GM19372 (cell line): Measurements from ENCODE around the gene CD38.
"Not testable (repeated sequence)": the region's sequence is repeated elsewhere in the genome, so short reads cannot be mapped to it uniquely, and the experiment has no call there.

Experiments used
- ATAC-seq: cut with Tn5 transposase; IDR thresholded peaks from one replicate; pipeline ENCODE4 v1.9.1; 2021; ENCODE audit warnings: mild to moderate bottlenecking, low read depth, moderate library complexity; ENCODE audit not compliant: unreplicated experiment

Gene CD38

DNA sequence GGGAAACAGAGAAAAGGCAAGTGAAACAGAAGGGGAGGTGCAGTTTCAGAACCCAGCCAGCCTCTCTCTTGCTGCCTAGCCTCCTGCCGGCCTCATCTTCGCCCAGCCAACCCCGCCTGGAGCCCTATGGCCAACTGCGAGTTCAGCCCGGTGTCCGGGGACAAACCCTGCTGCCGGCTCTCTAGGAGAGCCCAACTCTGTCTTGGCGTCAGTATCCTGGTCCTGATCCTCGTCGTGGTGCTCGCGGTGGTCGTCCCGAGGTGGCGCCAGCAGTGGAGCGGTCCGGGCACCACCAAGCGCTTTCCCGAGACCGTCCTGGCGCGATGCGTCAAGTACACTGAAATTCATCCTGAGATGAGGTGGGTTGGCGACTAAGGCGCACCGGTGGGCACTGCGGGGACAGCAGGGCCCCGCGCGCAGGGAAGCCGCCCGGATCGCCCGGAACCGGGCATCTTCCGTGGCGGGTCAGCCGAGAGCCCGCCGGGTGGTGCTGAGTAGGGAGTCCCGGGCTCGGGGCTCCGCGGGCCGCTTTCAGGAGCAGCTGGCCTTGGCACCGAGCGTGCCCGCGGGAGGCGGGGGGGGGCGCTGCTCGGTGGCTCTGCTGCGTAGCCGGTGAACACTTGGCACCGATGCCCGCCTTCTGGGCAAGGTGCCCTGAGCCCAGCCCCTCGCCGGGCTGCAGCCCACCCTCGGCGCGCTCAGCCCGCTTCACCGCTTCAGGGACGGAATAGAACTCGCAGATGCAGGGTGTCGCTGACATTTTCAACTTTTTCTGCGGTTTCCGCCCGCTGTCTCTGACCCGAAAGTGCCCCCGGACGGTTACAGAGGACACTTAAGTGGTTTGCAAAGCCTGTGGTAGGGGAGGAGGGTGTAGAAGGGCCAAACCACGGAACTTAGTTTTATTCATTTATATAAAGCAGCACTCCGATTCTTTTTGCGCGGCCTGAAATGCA, at the start of gene CD38:
CD38 (plus strand) TSS at position 40 of the 953 bp plus-strand sequence; CDS start at position 127, 87 bp downstream.
- peak; percentile 74 for ATAC-seq

DNA sequence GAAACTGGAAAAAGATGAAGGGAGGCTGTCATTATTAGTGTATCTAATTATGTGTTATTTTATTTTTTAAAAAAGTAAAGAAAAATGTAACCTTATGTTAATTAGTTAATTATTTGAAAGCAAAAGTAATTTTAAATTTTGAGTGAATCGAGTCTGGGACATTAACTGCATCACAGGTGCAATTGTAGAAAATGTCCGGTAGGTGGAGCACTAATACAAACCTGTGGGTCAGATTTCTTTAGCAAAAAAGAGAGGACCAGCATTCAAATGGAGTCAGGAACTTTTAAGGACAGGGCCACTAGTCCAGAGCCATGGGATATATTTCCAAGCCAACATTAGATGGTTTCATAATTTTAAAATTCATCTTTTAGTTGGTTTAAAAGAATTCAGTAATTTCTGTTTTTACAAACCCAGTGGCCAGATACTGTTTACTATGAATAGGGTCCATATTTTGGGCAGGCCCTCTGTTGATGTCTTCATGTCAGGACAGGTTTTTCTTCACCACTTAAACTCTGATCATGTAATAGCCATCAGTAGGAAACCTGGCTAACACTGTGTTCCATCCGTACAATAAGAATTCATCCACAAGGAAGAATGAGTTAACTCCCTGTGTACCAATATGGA, 48.1 kb upstream of the CD38 start:
- ATAC-seq = no peak

DNA sequence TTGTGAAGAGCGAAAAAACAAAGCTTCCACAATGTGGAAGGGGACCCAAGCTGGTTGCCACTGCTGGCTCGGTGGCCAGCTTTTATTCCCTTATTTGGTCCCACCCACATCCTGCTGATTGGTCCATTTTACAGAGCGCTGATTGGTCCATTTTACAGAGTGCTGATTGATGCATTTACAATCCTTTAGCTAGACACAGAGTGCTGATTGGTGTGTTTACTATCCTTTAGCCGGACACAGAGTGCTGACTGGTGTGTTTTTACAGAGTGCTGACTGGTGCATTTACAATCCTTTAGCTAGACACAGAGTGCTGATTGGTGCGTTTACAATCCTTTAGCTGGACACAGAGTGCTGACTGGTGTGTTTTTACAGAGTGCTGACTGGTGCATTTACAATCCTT, 45.1 kb upstream of the CD38 start:
- ATAC-seq = not testable (repeated sequence)

DNA sequence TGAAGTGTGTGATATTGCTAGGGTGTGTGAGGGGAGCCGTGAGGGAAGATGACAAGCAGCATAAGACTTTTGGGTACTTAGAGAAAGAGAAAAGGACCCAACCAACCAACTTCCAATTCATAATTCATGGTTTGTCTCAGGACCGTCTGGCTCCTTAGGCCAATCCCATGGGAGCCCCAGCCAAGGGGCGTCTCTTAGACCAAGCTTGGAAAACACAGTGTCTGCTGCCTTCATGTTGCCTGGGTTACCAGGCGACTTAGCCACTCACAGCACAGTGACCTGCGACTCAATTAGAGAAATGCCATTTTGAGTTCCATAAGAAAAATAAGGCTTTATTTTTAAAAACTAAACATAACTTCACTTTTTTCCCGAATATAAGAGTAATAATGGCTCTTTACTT, 42.6 kb upstream of the CD38 start:
- ATAC-seq = no peak

DNA sequence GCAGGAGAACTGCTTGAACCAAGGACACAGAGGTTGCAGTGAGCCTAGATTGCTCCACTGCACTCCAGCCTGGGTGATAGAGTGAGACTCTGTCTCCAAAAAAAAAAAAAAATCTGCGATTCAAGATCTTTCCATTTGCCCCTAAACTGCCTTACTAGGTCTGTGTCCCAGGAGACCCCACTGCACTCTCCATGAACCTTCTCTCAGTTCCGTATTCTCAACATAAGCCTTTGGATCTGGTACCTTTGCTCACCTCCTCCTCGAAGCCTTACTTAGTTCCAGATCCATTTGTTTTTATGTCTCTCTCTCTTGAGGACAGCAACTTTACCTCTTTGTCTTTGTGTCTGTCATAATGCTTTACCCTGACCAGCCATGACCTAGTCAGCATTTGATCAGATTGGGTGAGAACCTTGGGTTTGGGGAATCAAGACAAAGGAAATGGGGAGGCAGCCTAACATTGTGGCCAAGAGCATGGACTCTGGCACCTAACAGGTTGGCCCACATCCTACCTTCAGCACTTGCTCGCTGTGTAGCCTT, 41.5 kb upstream of the CD38 start:
- ATAC-seq = no peak

DNA sequence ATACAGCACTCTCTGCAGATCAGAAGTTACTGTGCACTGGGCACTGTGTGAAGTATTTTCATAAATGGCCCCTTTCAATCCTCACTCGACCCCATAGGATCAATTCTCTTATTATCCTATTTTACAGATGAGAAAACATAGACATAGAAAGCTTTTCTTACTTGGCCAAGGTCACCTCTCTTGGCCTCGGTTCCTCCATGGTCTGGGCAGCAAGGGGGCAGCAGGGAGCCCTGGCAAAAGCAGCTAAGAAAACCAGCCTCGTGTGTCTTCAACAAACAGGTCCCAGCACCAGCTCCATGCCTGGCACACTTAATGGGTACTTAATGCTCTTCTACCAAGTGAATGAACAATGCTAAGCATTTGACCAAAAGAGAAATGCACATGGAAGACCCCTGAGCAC, 40.9 kb upstream of the CD38 start:
- ATAC-seq = no peak

DNA sequence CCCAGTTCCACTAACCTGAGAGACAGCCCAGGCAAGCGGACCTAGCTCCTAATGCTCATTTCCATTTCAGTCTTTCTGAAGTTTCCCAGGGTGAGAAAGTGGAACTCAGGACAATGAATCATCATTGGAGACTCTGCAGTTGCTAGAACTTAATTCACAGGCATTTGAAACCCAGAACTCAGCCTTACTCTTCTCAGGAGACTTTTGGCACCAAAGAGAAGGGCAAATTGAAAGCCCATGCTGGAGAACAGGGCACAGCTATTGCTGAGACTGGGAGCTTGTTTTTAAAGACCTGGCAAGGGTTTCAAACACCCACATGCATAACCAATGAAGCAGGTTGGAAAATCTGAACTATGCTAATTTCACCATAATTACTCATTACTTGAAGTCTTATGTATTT, 39.3 kb upstream of the CD38 start:
- ATAC-seq = no peak

DNA sequence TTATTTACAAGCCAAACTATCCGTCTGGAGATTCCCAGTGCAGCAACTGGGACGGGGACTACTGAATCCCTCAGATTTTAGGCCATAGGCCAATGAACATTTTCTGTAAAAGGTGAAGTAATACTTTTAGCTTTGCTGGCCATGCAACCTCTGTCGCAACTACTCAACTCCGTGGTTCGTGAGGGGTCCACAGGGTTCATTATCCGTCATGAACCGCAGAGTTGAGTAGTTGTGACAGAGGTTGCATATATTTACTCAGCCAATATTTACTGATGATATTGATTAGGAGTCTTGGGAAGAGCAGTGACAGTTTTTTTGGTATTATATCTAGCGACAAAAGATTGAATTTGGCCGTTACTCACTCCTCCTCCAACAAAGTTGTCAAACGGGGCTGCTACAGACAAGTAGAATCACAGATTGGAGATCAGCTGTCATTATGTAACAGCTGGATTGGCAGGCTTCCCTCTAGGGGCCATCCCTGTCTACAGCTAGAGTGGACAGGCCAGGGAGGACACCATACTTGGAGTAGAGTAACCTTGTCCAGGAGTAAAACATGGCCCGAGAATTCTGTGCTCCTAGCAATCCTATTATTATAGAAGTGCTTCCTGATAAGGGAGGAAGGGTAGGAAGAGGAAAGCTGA, 37.2 kb upstream of the CD38 start:
- ATAC-seq = no peak

DNA sequence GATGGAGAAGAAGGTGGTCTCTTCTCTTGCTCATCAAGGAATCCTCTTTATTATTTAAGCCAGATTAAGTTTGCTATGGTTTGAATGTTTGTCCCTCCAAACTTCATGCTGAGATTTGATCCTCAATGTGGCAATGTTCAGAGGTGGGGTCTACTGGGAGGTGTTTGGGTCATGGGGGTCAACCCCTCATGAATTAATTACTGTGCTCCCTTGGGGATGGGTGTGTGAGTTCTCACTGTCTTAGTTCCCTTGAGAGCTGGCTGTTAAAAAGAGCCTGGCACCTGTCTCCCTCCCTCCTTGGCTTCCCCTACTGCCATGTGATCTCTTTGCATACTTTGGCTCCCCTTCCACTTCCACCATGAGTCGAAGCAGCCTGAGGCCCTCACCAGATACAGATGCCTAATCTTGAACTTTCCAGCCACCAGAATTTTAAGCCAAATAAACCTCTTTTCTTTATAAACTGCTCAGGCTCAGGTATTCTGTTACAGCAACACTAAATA, 36.0 kb upstream of the CD38 start:
- no peak for ATAC-seq

DNA sequence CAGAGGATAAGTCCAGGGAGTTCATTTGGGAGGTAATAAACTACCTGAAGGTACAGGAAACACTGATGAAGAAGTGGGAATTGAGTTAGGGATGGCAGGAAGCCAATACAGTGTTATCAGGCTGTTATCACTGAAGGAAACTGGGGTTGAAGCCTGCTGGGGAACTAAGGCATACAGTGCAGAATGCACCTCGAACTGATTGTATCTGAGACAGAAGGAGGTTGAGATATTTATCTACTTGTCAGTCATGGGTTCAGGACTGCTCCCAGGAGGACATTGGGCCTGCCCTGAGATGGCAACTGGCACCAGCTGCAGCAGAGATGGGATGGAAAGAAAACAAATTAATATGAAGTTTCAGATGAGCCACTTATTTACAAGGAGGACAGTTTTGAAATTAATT, 35.5 kb upstream of the CD38 start:
- ATAC-seq = no peak

DNA sequence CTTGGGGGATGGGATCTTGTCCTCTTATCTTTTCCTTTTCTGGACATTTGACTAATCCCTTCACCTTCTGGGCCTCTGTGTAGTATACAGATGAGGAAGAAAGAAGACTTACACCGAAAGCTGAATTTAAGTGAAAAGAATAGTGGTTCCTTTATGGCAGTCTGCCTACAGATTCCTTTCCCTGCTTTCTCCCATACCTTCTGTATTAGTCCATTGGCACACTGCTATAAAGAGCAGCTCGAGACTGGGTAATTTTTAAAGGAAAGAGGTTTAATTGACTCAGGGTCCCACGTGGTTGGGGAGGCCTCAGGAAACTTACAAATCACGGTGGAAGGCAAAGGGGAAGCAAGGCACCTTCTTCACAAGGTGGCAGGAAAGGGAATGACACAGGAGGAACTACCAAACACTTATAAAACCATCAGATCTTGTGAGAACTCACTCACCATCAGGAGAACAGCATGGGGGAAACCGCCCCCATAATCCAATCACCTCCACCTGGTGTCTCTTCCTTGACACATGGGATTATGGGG, 34.0 kb upstream of the CD38 start:
- ATAC-seq = no peak

DNA sequence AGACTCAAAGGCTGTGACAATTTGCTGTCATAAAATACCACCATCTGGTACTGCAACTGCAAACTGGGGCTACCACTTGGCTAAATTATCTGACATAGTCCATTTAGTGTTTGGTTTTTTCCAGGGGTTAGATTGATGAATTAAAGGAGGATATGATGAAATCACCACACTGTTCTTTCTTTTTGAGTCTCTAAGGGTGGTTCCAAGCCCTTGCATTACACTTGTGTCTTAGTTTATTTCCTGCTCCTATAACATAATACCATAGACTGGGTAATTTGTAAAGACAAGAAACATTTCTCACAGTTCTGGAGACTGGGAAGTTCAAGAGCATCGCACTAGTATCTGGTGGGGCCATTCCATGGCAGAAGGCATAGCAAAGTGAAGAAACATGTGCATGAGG, 32.0 kb upstream of the CD38 start:
- ATAC-seq = no peak

DNA sequence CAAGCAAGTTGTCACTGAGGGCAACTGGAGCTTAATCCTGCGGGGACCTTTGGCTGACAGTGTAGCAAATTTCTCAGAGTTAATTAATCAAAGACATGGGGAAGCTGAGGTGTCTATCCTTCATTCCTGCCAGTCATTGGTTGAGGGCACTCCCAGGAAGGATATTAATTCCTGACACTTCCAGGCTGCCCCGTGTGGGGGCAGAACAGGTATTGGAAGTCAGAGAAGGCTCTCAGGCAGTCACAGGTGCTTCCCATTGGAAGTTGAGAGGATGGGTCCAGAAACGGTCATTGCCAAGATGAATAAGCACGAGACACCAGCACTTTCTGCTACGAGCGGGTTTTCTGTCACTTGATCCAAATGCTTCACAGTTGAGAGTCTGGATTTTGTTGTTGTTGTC, 29.1 kb upstream of the CD38 start:
- ATAC-seq = no peak

DNA sequence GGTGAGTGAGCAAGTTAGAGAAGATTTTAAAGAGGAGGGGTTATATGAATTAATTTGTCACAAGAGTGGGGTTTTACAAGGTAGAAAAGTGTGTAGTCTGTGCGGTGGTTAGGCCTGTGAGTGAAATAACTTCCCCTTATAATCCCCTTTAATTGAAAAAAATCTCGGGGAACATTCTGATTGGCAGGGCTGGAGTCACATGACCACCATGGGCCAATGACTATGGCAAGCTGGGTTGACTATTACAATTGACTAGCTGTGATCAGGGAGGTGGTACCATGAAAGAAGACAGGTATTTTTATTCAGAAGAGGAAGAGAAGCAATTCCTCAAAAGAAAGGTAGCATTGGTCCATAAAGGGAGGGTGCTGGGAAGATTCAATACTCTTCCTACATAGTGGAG, 27.0 kb upstream of the CD38 start:
- ATAC-seq = no peak

DNA sequence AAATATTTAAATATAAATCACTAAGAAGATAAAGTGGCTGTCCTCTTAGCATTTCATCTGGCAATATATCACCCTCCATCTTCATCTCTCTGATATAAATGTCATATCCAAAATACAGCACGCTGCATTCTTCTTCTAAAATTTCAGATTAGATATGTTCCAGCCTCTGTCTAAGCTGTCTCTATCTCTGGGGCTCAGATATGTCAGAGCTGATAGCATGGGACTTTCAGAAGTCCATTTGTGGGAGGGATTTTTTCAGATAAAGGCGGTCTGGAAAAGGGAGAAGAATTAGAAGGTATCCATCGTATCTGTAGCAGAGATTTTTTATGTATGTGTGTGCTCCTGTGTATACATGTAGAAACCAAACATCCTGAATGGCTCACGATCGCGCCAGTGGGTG, 25.0 kb upstream of the CD38 start:
- no peak for ATAC-seq

DNA sequence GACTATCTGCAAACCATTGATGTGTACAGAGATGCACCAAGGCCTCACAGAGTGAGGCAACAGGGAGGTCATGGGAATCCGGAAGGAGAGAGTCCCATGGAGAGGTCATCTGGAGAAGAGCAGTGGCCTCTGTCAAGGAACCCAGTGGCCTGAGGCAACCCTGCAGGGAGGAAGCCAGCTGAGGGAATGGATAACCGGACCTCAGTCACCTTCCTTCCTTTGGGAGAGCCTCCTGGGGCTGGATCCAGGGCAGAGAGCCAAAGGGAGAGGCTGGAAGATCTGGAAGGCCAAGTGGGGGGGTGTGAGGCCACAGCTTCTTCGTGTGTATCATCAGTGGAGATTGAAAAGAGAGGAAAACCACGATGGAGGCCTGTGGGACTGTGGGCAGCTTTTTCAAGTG, 24.3 kb upstream of the CD38 start:
- ATAC-seq = no peak

DNA sequence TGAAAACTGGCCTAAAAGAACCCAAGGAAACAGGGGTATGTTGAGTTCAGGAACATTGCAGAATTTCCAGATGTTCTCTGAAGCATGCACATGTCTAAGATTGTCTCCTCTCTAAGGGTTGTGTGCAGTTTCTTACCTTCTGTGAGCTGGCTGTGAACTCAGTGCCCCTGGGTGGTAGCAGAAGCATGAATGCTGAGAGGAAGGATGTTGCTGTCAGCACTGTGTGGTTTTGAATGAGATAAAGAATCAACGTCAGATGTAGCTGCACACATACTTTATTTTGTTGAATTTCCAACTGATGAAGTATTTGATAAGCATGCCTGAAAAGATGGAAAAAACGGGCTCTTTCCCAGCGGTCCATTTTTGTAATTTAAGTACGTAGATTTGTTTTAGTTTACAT, 23.8 kb upstream of the CD38 start:
- no peak for ATAC-seq

DNA sequence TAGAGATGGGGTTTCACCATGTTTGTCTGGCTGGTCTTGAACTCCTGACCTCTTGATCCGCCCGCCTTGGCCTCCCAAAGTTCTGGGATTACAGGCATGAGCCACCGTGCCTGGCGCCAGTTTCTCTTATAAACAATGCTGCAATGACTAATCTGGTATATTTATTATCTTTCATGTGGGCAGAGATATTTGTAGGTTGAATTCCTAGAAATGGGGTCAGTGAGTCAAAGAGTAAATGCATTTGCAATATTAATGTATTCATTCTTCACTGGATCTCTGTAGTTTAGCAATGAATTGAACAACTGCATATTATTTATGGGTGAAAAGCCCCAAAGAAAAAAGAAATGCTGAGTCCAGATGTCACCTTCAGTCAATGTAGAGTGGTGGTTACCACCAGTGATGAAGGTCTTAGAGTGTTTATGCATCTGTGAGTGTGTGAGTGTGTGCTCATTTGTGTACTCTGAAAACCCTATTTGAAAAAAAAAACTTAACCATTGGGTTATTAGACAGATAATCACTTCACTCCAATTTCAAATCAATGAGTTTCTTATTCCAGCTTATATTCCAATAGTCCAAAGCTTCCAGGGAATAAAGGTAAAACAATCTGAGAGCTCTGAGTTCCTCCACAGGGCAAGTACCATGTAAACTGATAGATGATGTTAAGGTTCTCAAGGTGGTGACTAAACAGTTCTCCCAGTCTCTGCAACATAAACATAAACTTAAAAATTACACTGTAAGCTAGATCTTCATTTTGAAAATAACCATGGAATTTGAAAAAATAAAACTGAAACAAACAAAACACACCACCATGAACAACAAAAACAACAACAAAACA, 22.6 kb upstream of the CD38 start:
- no peak for ATAC-seq

DNA sequence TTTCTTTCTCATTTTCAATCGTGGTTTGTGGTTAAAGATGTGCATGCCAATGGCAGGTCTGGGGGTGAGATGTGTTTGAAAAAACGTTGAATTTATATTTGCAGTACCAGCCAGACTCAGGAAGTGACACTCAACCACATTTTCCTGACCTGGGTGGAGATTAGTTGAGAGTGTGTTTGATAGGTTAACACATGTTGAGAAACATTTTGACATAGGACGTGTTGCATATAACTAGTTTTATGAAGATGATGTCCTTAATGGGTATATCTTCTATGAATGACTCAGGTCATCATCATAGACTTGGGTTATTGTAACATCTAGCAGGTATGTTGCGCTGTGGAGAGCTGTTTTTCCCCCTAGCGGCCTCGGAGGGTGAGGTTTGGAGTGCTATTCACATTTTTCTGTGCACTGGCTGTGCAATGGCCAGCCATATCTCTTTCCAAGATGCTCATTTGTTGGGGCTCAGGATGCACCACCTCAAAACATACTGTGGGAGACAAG, 21.7 kb upstream of the CD38 start:
- ATAC-seq = peak; percentile 83

DNA sequence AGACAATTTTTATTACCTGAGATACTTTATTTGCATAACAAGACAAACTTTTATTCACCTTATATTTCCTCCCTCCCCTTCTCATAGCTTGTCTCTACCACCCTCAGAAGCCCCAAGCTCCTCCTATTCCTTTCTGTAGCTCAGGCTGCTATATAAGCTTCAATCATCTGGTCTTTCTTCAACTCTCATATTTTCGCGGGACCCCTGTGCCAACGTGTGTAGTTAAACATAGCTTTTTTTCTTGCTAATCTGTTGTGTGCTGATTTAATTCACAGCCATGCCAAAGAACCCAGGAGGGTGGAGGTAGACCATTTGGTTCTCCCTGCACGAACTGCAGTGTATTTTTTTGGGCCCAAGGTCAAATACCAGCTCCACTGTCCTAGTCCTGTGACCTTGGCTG, 21.1 kb upstream of the CD38 start:
- ATAC-seq = no peak
